ENCODE results near the gene SLC39A11.
"Not testable (repeated sequence)": the region's sequence is repeated elsewhere in the genome, so short reads cannot be mapped to it uniquely, and the experiment has no call there.

The SLC39A11 gene

DNA sequence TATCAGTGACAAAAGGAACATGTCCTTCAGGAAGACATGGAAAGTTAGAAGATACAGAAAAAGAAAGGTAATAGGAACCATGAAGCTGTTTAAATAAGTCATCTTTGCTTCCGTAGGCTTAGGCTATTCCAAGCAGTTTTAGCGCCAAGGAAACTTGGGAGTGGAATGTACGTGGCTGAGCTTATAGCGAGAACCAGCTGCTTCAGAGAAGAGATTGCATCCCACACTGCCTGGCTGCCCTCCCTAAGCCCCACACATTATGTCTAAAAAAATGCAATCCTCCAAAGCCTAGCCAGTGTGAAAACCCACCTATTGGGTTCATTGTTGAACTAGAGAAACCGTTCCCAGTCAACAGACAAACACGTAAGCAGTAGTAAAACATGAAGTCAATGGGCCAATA is 149.9 kb downstream of the SLC39A11 start:
- no peak for DNase-seq (ENCODE audit: low read depth)
- no peak overlapping the region for H3K4me3 ChIP-seq (ENCODE audit: low read depth, low read length)

DNA sequence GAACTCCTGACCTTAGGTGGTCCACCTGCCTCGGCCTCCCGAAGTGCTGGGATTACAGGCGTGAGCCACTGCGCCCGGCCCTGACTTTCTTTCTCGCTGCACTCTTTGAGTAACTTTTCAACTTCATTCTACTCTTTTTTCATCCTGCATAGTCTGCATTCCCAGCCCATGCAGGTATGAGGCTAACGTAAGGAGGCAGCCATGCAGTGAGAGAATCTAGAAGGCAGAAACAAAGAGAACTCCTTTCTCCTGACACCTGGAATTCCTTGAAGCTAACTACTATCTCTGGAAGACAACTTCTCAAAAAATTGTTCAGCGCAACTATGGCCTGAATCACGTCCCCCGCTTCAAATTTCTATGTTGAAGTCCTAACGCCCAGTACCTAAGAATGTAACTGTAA is 152.0 kb downstream of the SLC39A11 start:
- DNase-seq (ENCODE audit: low read depth): no peak
- no peak overlapping the region for H3K4me3 ChIP-seq (ENCODE audit: low read depth, low read length)

DNA sequence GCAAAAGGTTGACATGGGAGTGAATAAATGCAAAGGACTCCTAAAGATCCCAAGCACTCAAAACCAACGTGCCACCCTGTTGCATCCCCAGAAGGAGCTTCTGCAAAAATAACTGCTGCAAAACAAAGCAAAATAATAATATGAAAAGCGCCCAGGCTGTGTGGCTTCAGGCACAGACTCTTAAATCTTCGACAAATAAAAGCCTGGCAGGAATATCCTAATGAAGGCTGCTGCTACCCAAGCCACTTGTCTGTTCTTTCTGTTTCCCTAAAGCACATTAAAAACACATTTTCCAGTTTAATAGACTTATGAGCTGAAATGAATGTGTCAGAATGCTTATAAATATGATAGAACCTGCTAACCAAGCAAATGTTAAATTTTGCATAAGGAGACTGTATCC is 154.0 kb downstream of the SLC39A11 start:
- DNase-seq (ENCODE audit: low read depth): no peak
- H3K4me3 ChIP-seq (ENCODE audit: low read depth, low read length): no peak overlapping the region

DNA sequence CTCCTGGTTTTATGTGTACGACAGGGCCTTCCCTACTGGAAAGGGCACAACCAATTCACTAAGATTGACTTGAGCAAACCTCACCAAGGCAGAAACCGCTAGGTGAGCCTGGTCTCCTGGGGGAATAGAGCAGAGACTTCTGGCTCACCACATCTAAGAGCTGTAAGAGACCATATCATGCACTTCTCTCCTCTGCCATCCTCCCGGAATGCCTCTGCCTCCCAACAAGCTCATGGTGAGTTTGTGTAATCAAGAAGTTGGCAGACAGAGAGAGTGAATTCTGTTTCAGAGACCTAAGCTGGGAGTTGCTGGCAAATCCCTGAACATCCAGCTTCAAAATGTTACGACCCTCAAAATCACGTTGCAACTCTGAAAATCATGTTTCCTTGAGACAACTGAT is 154.8 kb downstream of the SLC39A11 start:
- no peak for DNase-seq (ENCODE audit: low read depth)
- no peak overlapping the region for H3K4me3 ChIP-seq (ENCODE audit: low read depth, low read length)

DNA sequence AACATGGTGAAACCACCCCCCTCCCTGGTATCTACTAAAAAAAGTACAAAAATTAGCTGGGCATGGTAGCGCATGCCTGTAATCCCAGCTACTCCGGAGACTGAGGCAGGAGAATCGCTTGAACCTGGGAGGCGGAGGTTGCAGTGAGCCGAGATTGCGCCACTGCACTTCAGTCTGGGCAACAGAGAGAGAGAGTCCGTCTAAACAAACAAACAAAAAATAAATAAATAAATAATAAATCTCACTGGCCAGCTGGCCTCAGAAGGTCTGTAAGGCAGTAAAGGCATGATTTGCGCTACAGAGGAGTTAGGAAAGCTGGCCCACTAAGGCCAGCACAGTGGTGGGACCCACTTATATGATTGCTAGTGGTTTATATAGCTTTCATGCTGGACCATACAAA is 155.2 kb downstream of the SLC39A11 start:
- not testable (repeated sequence) for H3K4me3 ChIP-seq (ENCODE audit: low read depth, low read length); DNase-seq (ENCODE audit: low read depth)

DNA sequence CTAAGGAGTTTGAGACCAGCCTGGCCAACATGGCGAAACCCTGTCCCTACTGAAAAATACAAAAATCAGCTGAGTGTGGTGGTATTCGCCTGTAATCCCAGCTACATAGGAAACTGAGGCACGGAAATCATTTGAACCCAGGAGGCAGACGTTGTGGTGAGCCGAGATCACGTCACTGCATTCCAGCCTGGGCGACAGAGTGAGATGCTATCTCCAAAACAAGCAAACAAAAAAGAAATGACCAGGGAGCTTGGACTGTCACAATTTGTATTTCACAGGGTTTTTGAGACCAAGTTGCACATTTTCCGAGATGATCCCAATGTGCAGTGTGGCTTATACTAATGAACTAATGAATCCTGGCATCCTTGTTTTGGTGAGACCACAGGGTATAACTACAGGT is 156.5 kb downstream of the SLC39A11 start:
- H3K4me3 ChIP-seq (ENCODE audit: low read depth, low read length): no peak overlapping the region
- no peak for DNase-seq (ENCODE audit: low read depth)

DNA sequence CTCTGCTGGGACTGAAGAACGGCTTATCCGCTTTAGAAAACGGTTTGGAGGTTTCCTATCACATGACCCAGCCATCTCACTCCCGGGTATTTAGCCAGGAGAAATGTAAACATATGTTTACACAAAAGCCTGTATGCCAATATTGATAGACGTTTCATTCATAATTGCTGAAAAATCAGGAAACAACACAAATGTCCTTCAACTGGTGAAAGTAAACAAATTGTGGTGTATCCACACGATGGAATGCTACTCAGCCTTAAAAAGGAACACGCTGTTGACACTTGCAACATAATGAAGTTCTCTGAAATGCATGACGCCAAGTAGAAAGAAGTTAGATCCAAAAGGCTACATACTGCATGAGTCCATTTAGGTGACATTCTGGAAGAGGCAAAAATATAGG is 157.6 kb downstream of the SLC39A11 start:
- DNase-seq (ENCODE audit: low read depth): no peak
- H3K4me3 ChIP-seq (ENCODE audit: low read depth, low read length): no peak overlapping the region

DNA sequence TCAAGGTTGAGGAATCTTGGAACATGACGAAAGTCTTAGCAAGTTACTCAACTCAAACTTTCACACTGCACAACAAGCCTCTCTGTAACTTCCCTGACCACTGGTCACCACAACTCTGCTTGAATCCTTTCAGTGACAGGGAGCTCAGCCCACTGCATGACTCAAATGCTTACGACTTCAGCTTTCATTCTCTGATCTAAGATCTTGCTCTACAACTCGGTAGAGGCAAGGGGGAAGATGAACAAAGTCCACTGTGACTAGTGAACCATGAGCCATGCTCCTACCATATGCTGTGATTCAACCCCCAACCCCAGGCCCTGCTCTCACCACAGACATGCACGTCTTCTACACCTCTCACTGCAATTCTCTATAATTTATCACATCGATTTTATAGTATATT is 160.9 kb downstream of the SLC39A11 start:
- no peak overlapping the region for H3K4me3 ChIP-seq (ENCODE audit: low read depth, low read length)
- DNase-seq (ENCODE audit: low read depth): no peak

DNA sequence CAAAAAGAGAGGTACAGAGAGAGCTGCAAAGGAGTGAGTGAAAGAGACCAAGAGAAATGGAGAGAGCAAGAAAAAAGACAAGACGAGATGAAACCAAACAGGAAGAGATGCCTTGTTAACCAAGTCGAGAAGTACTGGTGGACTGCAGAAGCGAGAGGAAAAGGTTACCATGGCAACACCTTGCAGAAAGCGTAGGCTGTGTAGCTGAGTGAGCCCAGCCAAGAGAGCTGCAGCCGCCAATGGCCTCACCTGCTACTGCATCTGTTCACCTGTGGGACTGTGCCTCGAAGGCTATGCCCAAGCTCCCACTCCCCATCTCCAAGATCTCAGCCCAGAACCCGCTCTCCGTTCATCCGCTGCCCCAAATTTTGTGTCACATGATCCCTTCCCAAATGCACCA is 161.3 kb downstream of the SLC39A11 start:
- no peak for DNase-seq (ENCODE audit: low read depth)
- no peak overlapping the region for H3K4me3 ChIP-seq (ENCODE audit: low read depth, low read length)

DNA sequence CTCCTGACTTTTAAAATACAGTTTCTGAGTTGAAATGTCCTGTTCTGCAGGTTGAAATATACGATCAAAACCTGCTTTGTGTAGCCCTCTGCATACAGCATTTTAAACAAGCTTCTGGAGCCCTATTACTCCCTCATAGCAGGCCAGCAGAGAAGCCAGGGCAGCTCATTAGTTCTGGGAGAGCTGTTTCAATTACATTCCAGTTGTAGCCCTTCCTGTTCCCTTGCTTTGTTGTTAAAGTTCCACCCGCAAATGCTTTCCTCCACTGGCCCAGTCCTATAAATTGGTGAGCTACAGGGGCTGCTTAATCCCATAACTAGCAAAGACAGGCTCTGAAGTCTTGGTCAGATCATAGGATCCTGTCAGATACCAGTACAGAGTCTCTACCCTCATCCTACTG is 162.5 kb downstream of the SLC39A11 start:
- H3K4me3 ChIP-seq (ENCODE audit: low read depth, low read length): no peak overlapping the region
- no peak for DNase-seq (ENCODE audit: low read depth)

DNA sequence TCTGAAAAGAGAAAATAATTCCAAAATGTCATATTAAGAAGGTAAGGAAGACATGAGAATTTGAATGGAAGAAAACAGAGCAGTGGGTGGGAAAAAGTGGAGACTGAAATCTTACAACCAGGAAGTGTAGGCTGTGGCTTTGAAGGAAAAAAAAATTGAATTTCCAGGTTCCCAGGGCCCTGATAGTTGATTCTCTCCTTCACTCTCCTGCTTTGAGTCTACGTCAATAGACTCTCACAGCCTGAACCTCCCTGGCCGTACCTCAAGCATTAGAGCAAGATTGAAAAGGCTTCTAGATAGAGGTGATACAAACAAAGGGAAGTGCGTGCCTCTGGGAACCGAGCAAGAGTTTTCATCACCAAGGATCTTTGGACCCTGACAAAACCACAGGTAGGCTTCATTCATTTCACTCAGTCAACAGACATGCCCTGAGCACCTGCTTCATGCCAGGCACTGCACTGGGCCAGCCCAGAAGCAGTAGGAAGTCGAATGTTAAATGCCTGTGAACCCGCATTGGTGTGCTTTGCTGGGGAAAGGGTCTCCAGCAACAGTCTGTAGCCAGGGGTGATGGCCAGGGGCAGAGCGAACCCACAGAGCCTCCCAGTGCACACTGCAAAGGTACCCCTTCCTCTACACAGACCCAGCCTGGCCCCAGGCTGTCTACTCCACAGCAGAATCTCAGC is 163.9 kb downstream of the SLC39A11 start:
- no peak overlapping the region for H3K4me3 ChIP-seq (ENCODE audit: low read depth, low read length)
- no peak for DNase-seq (ENCODE audit: low read depth)

DNA sequence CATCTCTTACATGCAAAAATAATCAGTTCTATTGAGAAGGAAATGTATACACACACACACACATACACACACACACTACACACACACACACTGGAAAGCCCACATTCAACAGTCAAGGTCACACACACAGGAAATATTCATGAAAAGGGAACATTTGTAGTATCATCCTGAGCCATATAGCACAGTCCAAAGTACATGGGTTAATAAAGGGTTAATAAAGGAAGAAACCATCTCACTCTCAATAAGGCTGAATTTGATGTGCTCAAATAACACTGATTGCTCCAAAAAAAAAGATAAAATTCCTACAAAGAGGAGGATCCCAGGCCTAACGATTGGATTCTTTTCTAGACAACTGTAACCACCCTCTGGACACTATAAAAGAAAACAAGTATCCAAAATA is 164.7 kb downstream of the SLC39A11 start:
- H3K4me3 ChIP-seq (ENCODE audit: low read depth, low read length): no peak overlapping the region
- no peak for DNase-seq (ENCODE audit: low read depth)

DNA sequence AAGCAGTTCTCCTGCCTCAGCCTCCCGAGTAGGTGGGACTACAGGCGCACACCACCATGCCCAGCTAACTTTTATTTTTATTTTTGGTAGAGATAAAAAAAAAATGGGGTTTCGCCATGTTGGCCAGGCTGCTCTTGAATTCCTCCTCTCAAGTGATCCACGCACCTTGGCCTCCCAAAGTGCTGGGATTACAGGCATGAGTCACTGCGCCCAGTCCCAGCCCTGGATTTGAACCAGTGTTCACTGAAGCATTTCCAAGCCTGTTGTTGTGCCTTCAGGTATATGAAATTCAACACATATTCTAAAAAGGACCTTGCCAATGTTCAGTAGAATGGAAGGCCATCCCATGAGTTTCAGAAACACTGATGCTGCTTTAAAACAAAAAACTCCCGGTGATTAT is 165.3 kb downstream of the SLC39A11 start:
- no peak overlapping the region for H3K4me3 ChIP-seq (ENCODE audit: low read depth, low read length)
- no peak for DNase-seq (ENCODE audit: low read depth)

DNA sequence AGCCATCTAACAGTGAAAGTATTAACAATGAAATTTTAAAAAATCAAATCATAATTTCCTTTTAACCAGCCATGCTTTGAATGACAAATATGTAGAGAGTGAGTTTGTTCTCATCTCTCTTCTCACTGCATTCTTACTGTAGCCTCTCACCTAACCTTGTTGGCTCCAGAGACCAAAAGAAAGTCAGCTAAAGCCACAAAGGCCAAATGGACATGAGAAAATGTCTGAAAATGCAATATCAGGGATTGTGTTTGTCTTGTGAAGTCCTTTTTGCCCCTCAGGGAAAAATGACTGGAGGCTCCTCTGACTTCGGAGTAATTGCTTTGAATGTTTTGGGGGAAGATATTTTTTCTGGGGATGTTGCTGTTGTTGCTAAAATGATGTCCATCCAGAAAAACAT is 166.3 kb downstream of the SLC39A11 start:
- no peak for DNase-seq (ENCODE audit: low read depth)
- H3K4me3 ChIP-seq (ENCODE audit: low read depth, low read length): no peak overlapping the region

DNA sequence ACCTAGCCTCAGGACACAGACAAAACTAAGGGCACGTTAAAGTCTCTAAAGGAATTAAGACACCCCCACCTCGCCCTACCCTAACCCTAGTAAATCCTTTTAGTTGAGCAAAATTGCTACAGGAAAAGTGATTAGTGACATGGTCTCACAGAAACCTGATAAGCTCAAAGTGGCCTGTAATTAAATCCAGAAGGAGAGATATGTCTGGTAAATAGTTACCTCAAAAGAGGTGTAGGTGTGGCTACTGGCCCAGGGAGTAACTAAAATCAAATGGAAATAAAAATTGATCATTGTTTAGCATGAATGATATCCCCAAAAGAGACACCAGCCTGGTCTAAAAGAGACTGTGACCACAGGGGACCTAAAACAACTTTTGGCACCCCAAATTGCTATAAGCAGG is 168.3 kb downstream of the SLC39A11 start:
- no peak for DNase-seq (ENCODE audit: low read depth)
- no peak overlapping the region for H3K4me3 ChIP-seq (ENCODE audit: low read depth, low read length)

DNA sequence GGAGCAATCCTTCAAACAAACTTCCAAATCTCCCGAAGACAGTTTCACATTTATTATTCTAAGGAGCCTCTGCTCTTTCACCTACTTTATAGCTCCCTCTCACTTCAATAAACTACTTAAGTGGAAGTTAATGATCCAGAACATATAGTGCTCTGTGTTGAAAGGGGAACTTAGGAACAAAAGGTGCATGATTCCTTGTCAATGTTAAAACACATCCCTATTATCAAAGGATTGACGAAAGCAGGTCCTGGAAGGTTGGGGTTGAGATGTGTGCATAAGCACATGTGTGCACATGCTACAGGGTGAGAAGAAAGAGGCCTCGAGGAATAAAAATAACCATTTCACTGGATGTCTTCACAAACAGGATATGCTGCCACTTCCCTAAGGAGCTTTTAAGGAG is 170.3 kb downstream of the SLC39A11 start:
- DNase-seq (ENCODE audit: low read depth): no peak
- no peak overlapping the region for H3K4me3 ChIP-seq (ENCODE audit: low read depth, low read length)

DNA sequence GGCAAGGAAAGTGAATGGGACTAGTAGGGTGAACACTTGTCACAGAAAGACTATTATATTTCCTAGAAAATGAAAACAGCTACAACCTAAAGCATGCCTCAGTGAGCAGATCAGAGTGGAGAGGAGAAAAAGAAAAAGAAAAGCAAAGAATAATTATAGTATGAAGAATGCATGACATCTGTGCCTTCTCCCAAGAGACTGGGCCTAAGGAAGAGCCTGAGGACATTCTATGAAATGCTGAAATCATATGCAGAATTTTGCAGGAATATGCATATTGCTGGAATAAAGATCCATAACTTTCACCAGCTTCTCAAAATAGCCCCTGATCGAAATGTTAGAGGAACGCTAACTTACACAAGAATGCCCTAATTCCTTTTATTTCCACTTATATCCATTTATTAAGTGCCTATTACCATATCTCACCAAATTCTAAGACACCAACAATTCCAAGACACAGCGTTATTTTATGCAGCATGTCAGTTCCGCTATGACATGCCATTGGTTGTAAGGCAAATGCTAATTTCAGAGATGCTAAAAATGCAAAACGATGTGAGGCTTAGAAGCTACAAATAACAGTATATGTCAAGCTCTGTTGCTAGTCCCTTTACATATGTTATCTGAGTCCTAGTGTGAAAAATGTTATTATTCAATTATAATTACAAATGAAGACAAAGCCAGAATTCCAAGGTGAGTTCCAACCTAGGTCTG is 171.0 kb downstream of the SLC39A11 start:
- H3K4me3 ChIP-seq (ENCODE audit: low read depth, low read length): no peak overlapping the region
- no peak for DNase-seq (ENCODE audit: low read depth)

DNA sequence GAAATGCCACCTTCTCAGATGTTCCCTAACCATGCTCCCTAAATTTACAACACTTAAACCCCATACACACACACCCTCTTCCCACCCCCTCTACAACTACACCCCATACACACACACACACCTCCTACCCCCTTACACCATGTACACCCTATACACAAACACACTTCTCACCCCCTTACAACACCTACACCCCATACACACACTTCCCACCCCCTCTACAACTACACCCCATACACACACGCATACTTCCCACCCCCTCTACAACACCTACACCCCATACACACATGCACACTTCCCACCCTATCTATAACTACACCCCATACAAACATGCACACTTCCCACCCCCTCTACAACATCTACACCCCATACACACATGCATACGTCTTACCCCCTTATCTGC is 172.0 kb downstream of the SLC39A11 start:
- DNase-seq (ENCODE audit: low read depth): no peak
- no peak overlapping the region for H3K4me3 ChIP-seq (ENCODE audit: low read depth, low read length)

DNA sequence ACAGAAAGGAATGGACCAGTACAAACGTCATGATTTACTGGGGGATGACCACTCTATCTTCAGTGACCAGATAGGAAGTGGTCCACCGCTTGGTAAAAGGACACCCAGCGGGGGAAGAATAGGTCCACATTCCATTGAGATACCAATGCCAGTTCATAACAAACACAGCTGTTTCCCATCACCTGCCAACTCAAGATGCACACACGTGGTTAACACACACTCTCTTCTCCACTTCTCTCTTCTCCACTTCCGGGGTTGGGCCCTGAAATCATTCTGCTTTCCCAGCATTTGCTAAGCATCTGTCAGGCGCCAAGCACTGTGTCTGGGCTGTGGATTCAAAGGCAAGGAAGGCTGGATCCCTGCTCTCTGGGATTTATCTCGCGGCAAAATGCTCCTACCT is 175.5 kb downstream of the SLC39A11 start:
- no peak for DNase-seq (ENCODE audit: low read depth)
- H3K4me3 ChIP-seq (ENCODE audit: low read depth, low read length): no peak overlapping the region

DNA sequence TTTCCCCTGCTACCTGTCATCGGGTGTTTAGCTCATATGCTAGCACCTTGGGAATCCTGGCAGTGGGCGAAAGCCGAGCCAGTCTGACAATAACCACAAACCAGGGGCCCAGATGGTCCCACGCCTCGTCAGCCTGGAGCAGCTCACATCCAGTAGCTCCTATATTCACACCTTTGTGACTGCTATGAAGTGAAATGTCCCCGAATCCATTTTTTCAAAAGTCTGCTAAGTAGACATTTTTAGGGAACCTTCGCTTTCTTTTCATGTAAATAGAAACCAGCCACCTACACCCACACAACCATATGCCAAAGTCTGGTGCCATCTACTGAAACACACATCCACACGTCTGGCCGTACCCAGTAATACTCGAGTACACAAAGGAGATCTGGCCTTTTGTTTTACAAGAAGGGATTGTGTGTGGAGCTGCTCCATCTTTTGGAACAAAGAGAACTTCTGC is 176.8 kb downstream of the SLC39A11 start:
- no peak overlapping the region for H3K4me3 ChIP-seq (ENCODE audit: low read depth, low read length)
- DNase-seq (ENCODE audit: low read depth): no peak

DNA sequence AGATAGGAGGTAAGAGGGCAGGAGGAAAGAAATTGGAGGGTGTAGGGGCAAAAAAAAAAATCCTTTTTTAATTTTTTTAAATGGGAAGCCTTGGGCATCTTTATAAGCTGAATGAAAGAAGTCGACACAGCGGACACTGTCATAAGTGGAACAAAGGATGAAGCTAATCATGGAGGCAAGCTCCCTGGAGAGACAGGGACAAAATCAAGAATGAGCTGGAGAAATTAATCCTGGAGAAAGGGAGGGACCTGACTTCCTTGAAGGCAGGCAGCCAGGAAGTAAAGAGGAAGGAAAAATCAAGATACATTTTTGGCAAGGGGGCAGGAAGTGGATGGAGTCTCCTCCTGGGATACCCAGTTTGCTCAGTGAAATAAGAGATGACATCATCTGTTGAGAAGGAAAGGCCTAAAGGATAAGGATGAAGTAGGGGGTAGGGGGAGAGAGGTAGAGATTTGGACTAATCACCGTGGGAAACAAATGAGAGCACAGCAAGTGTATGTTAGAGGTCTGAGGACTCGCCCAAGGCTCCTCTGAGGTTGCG is 179.3 kb downstream of the SLC39A11 start:
- DNase-seq (ENCODE audit: low read depth): no peak

More for the DNA sequence above, 179.3 kb downstream of the SLC39A11 start:
- no peak overlapping the region for H3K4me3 ChIP-seq (ENCODE audit: low read depth, low read length)
